ENCODE results near the gene OR6V1.

The OR6V1 gene

GRCh38 chr7:143052041-143052440, at the start of gene OR6V1:
Gene OR6V1, plus strand, starts transcription at chr7:143052341. Its CDS starts 0 bp downstream, at chr7:143052341.
- no peak for DNase-seq (ENCODE audit: low read depth in 2 of 2, low spot score in 1 of 2)

GRCh38 chr7:143002898-143003297, 49.2 kb upstream of the OR6V1 start:
- no peak for DNase-seq (ENCODE audit: low read depth in 2 of 2, low spot score in 1 of 2)

GRCh38 chr7:143003393-143004051, 48.6 kb upstream of the OR6V1 start:
- DNase-seq (ENCODE audit: low read depth in 2 of 2, low spot score in 1 of 2) = no peak

GRCh38 chr7:143005632-143006260, 46.4 kb upstream of the OR6V1 start:
- DNase-seq (ENCODE audit: low read depth in 2 of 2, low spot score in 1 of 2) = no peak

GRCh38 chr7:143008007-143008901, 43.9 kb upstream of the OR6V1 start:
- DNase-seq (ENCODE audit: low read depth in 2 of 2, low spot score in 1 of 2) = peak; percentile 58 to 69

DNA sequence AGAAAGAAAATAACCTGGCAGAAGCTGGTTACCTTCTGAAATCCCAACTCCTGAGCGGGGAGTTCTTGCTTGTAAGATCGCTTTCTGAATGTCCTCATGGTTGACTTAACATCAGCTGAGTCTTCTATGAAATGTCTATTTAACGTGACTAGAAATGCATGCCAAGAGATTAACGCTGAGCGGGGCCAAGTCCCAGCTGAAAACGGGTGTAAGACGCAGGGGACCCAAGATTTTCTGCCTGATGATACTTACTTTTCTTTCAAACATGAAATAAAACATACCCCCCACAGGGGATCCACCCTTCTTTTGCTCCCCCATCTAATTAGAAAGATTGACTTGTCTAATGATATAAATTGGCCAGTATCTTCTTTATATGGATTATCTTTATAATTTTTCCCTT, 40.1 kb upstream of the OR6V1 start:
- no peak for DNase-seq (ENCODE audit: low read depth in 2 of 2, low spot score in 1 of 2)

- no peak for DNase-seq (ENCODE audit: low read depth in 2 of 2, low spot score in 1 of 2)
These were observed 39.7 kb upstream of the OR6V1 start for GRCh38 chr7:143012409-143012808.

DNA sequence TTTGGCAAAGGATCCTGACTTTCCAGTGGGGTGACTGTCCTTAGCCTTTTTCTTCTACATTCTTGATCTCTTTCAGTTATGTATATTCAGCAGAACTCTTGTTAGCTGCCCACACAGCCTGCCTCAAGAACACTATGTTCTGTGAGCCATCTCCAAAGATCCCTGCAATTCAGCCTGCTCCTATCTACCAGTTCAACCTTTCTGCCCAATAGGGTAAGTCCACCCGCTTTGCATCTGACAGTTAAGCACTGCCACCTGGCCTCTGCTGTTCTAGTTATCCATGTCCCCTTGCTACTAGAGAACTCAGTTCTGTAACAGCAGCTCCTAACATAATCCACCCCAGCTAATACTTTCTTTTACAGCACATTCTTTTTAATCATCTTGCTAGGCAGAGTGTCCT, 38.7 kb upstream of the OR6V1 start:
- no peak for DNase-seq (ENCODE audit: low read depth in 2 of 2, low spot score in 1 of 2)

DNA sequence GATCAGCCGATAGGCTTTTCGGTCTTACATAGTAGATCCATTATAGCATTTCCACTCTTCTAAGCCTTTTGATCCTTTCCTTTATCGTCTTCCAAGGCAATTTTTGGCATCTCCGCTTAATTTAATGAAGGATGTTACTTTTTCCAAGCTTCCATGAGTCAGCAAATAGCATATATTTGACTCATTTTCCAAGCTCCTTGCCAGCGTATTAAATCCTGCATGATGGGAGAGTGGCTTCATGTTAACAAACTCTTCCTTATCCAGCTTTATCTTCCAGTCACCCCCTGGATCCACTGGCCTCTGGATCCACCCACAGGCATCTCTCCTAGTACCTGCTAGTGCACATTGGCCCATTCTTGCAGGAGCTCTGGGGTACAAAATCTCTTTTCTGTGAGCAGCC, 38.2 kb upstream of the OR6V1 start:
- no peak for DNase-seq (ENCODE audit: low read depth in 2 of 2, low spot score in 1 of 2)

DNA sequence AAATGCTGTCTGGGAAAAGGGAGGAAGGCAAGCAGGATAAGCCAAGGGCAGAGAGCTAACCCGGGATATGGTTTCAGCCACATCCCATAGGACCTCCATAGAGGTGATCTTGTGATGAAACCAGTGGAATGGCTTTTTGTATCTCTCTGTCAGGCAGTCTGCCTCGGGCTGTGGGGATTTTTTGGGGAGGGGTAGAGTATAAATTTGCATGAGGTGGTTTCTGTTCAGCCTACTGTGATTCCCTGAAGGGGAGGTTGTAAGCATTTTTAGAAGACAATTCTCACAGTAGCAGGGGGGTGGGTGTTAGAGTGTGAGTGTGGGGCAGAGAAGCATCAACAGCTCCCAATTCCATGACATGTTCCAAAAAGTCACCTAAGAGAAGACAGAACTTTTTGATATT, 37.1 kb upstream of the OR6V1 start:
- DNase-seq (ENCODE audit: low read depth in 2 of 2, low spot score in 1 of 2) = no peak

DNA sequence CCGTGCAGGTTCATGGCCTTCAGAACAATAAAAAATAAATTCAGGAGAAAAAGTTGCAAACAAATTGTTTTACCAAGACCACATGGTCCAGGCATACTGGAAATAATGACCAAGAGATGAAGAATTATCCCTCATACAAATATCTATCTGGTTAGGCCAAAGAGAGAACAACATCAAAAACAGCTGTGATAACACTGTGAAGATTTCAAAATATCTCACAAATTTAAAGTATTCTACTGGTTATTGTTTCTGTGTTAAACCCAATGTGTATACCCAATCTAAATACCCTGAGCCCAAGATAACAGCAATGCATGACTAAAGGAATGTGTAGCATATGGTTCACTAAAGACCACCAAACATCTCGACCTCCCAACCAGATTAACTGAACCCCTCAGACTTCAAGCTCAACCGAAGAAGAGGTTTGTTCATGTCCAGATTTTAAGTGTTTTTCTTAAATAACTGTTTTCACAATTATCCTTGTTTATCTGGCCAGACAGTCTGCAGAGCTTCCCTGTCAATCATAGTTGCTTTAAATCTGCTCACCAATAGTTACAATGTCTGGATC, 36.1 kb upstream of the OR6V1 start:
- no peak for DNase-seq (ENCODE audit: low read depth in 2 of 2, low spot score in 1 of 2)

DNA sequence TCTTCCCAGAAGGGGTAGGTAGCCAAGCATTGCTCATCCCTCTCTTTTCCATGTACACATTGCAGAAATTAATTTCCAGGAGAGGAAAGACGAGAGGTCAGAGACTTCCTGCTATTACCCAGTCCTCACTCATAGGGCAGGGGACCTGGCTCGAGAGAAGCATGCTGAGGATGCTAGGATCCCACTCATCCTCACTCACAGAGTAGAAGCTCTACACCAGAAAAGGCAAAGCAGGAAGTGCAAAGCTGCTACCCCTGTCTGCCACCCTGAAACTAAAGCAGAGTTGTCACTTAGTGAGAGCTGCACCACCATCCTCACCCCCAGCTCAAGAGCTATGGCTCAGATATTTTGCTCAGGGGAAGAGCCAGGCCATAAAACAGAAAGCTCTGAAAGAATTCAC, 35.1 kb upstream of the OR6V1 start:
- DNase-seq (ENCODE audit: low read depth in 2 of 2, low spot score in 1 of 2) = no peak

DNA sequence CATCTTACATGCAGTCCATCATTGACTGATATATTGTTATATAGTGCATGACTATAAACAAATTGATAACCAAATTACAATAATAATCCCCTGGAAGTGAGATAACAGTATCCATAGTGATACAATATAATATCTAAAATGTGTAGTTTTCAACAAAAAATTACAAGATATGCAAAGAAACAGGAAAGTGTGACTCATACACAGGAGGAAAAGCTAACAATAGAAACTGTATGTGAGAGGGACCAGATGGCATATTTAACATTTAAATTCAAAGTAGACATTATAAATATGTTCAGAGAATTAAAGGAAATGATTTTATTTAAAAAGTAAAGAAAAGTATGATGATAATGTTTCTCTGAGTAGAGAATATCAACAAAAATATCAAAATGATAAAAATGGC, 33.2 kb upstream of the OR6V1 start:
- no peak for DNase-seq (ENCODE audit: low read depth in 2 of 2, low spot score in 1 of 2)

GRCh38 chr7:143023047-143023446, 29.1 kb upstream of the OR6V1 start:
- DNase-seq (ENCODE audit: low read depth in 2 of 2, low spot score in 1 of 2) = no peak

DNA sequence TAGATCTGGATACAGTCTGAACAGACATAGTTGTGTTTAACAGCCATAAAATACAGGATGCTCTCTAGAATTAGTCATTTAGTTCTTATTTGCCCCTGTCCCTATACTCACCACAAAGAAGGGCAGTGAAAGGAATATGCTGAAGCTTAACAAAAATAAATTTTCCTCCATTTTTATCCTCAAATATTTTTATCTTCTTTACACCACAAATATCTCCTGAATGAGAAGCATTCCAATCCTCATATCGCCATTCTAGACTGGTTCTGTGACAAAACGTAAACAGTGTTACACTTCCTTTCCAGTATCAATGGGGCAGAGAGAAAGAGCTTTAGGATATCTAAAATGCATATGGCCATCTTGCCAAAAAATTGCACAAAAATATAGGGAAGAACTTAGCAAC, 26.8 kb upstream of the OR6V1 start:
- DNase-seq (ENCODE audit: low read depth in 2 of 2, low spot score in 1 of 2) = no peak

- DNase-seq (ENCODE audit: low read depth in 2 of 2, low spot score in 1 of 2) = no peak
These were observed 25.1 kb upstream of the OR6V1 start, which contains the start of gene OR9A2 for GRCh38 chr7:143027032-143027431. Gene OR9A2, minus strand, starts transcription at chr7:143027132. Its CDS starts 0 bp downstream, at chr7:143027132.

GRCh38 chr7:143027683-143028082, 24.5 kb upstream of the OR6V1 start:
- no peak for DNase-seq (ENCODE audit: low read depth in 2 of 2, low spot score in 1 of 2)

GRCh38 chr7:143038635-143039034, 13.5 kb upstream of the OR6V1 start:
- DNase-seq (ENCODE audit: low read depth in 2 of 2, low spot score in 1 of 2) = no peak

DNA sequence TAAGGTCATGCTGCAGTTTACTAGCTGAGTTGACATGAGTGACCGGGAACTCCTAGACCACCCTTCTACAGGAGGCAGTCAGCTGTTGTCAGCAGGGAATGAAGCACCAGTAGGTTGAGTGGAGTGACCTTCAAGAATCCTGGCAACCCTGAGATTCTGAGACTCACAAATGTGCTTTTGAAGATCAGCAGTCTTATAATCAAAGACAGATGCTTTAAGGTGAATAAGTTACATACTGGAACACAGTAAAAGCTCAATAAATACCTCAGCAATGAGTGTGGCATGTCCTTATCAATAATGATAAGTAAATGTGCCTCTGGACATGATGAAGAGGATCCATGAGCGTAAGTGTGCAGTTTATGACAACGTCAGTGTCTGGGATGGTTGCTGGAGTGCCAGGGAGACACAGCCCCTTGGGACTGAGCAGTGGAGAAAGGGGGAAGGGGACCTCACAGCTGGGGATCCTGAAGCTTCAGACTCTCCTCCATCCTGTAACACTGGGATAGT, 11.9 kb upstream of the OR6V1 start:
- no peak for DNase-seq (ENCODE audit: low read depth in 2 of 2, low spot score in 1 of 2)

DNA sequence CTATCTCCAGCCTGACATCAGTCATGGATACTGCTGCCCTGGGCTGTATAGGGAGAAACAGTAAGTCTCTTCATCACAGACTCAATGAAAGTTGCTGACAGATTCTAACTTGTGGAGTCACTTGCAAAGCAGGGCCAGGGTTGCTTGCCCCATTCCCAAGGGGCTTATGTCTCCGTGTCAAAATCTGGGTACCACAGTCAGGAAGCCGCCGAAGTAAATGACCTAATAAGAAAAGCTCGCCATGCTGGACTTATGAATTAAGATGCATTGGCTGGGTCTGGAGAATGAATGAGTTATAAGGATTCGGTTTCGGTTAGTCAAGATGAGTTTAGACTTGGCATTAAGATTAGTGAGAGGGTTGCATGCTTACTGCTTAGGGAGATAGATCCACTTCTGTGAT, 10.8 kb upstream of the OR6V1 start:
- no peak for DNase-seq (ENCODE audit: low read depth in 2 of 2, low spot score in 1 of 2)

DNA sequence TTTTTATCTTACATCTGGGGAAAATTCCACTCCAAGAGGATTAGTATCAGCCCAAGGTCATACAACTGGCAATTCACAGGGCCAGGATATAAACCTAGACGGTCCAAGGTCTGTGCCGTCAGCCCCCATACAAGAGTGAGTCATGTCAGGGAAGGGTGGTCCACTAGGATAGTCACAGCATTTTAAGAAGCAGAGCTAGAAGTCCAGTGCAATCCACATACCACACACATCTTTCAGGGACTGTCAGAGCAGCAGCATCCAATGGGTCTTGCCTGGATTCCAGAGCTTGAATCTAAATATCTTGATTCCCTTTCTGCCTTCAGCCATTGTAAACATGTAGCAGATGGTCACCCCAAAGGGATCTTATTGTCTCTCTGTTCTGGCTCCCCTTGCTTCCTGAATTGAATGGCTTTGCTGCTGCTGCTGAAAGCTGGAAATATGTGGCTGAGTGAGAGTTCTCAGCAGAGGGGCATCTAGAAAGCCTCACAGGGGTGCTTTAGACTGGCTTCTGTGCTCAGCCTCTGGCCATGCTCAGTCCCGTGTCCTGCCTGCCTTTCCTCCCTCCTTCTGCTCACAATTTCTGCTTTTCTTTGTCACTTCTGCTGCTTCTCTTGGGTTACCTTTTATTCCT, 9.9 kb upstream of the OR6V1 start:
- no peak for DNase-seq (ENCODE audit: low read depth in 2 of 2, low spot score in 1 of 2)

Data from stimulated activated CD8-positive, alpha-beta memory T cell treated with anti-CD3 and anti-CD28 coated beads, Interleukin-4, amount 100 ng/mL, for 4 hours (primary cell).